Dendritic cell treated with granulocyte-macrophage colony-stimulating factor and Interleukin-4, amounts not matched to agents 40 ng/mL and 50 ng/mL, for 4 days (primary cell): ENCODE measurements around the gene CDC42EP2.
"Not testable (repeated sequence)": the region's sequence is repeated elsewhere in the genome, so short reads cannot be mapped to it uniquely, and the experiment has no call there.

Source experiments
- H3K27ac Mint-ChIP-seq: one replicate; pipeline ENCODE4 v1.8.0; 2022; ENCODE audit warnings: mild to moderate bottlenecking, mixed read lengths
- H3K27me3 Mint-ChIP-seq: one replicate; pipeline ENCODE4 v1.8.0; 2022; ENCODE audit warnings: mild to moderate bottlenecking, mixed read lengths
- H3K36me3 Mint-ChIP-seq: one replicate; pipeline ENCODE4 v1.8.0; 2022; ENCODE audit warnings: low read depth, mixed read lengths
- H3K4me1 Mint-ChIP-seq: one replicate; pipeline ENCODE4 v1.8.0; 2022; ENCODE audit warnings: low read depth, mixed read lengths
- H3K4me3 Mint-ChIP-seq: one replicate; pipeline ENCODE4 v1.8.0; 2022; ENCODE audit warnings: mild to moderate bottlenecking, moderate library complexity, mixed read lengths
- H3K9me3 Mint-ChIP-seq: one replicate; pipeline ENCODE4 v1.8.0; 2022; ENCODE audit warnings: mixed read lengths
- intact Hi-C: fragments of 100-400 bp; cut with micrococcal nuclease; formaldehyde crosslinking; loops from one replicate; pipeline ENCODE4 v1.15.0; 2022

The CDC42EP2 gene

GRCh38 chr11:65320386-65321075 is 5.9 kb downstream of the CDC42EP2 start:
- no peak overlapping the region for H3K27ac Mint-ChIP-seq
- intact Hi-C loops, result no loop called here

GRCh38 chr11:65321076-65321475 is 6.4 kb downstream of the CDC42EP2 start:
- intact Hi-C loops, result no loop called here
- Mint-ChIP-seq H3K27ac (no peak overlapping the region), H3K4me1 (peaks cover 14% of the 10 kb centered on the region), H3K27me3 (peaks cover under 1% of the 10 kb centered on the region), H3K36me3 (peaks cover 42% of the 10 kb centered on the region), H3K4me3 (no peak overlapping the region), H3K9me3 (no peaks in the 10 kb centered on the region)

More at GRCh38 chr11:65320386-65321075, 5.9 kb downstream of the CDC42EP2 start:
- H3K27me3 Mint-ChIP-seq, result no peaks in the 10 kb centered on the region
- H3K4me3 Mint-ChIP-seq, result no peak overlapping the region
- no peaks in the 10 kb centered on the region for H3K9me3 Mint-ChIP-seq
- peaks cover 19% of the 10 kb centered on the region for H3K4me1 Mint-ChIP-seq
- peaks cover 42% of the 10 kb centered on the region for H3K36me3 Mint-ChIP-seq

GRCh38 chr11:65321828-65322485 is 7.3 kb downstream of the CDC42EP2 start:
- intact Hi-C loops, result no loop called here
- H3K27ac Mint-ChIP-seq, result no peak overlapping the region
- H3K4me1 Mint-ChIP-seq, result peaks cover 5% of the 10 kb centered on the region

GRCh38 chr11:65323813-65324212 is 9.1 kb downstream of the CDC42EP2 start:
- peaks cover 41% of the 10 kb centered on the region for H3K36me3 Mint-ChIP-seq
- no peak overlapping the region for H3K4me3 Mint-ChIP-seq
- peaks cover 5% of the 10 kb centered on the region for H3K4me1 Mint-ChIP-seq
- intact Hi-C loops, result no loop called here
- no peak overlapping the region for H3K27ac Mint-ChIP-seq
- peaks cover 3% of the 10 kb centered on the region for H3K27me3 Mint-ChIP-seq
- no peaks in the 10 kb centered on the region for H3K9me3 Mint-ChIP-seq

More at GRCh38 chr11:65321828-65322485, 7.3 kb downstream of the CDC42EP2 start:
- Mint-ChIP-seq H3K9me3 (no peaks in the 10 kb centered on the region), H3K4me3 (no peak overlapping the region), H3K27me3 (peaks cover 3% of the 10 kb centered on the region), H3K36me3 (peaks cover 42% of the 10 kb centered on the region)

- Mint-ChIP-seq H3K27me3 (peaks cover 3% of the 10 kb centered on the region), H3K9me3 (no peaks in the 10 kb centered on the region), H3K4me3 (no peak overlapping the region), H3K4me1 (peaks cover 13% of the 10 kb centered on the region), H3K36me3 (peaks cover 35% of the 10 kb centered on the region), H3K27ac (no peak overlapping the region)
- intact Hi-C loops, result no loop called here
These were observed 10.8 kb downstream of the CDC42EP2 start for GRCh38 chr11:65325435-65325834.

GRCh38 chr11:65327021-65327420 is 12.4 kb downstream of the CDC42EP2 start:
- peaks cover 13% of the 10 kb centered on the region for H3K4me1 Mint-ChIP-seq
- no peak overlapping the region for H3K4me3 Mint-ChIP-seq
- intact Hi-C loops, result no loop called here
- H3K27ac Mint-ChIP-seq, result no peak overlapping the region
- H3K36me3 Mint-ChIP-seq, result peaks cover 19% of the 10 kb centered on the region
- H3K27me3 Mint-ChIP-seq, result peaks cover 3% of the 10 kb centered on the region
- no peaks in the 10 kb centered on the region for H3K9me3 Mint-ChIP-seq

GRCh38 chr11:65329478-65329877 is 14.8 kb downstream of the CDC42EP2 start:
- intact Hi-C loops, result loop anchor here (2.0 kb wide), 1 partner anchor 15 kb away; the partner anchor contains the start of gene CDC42EP2
- H3K27ac Mint-ChIP-seq, result peak overlapping the region; percentile 84
- H3K4me3 Mint-ChIP-seq, result peak overlapping the region; percentile 48
- H3K4me1 Mint-ChIP-seq, result peaks cover 15% of the 10 kb centered on the region
- peaks cover 8% of the 10 kb centered on the region for H3K36me3 Mint-ChIP-seq
- peaks cover 3% of the 10 kb centered on the region for H3K27me3 Mint-ChIP-seq
- no peaks in the 10 kb centered on the region for H3K9me3 Mint-ChIP-seq

GRCh38 chr11:65329944-65330403 is 15.3 kb downstream of the CDC42EP2 start:
- intact Hi-C loops, result loop anchor here (2.0 to 5.0 kb wide), 2 partner anchors 15 to 53 kb away; partner anchors contain the start of gene CDC42EP2
- peaks cover 20% of the 10 kb centered on the region for H3K4me1 Mint-ChIP-seq

GRCh38 chr11:65330544-65330943 is 15.9 kb downstream of the CDC42EP2 start:
- Mint-ChIP-seq H3K4me3 (no peak overlapping the region), H3K27me3 (peaks cover 3% of the 10 kb centered on the region), H3K9me3 (no peaks in the 10 kb centered on the region), H3K36me3 (peaks cover 9% of the 10 kb centered on the region), H3K27ac (peak overlapping the region; percentile 84), H3K4me1 (peaks cover 26% of the 10 kb centered on the region)
- intact Hi-C loops, result loop anchor here (5.0 kb wide), 1 partner anchor 53 kb away; no protein-coding TSS in a partner anchor

More at GRCh38 chr11:65329944-65330403, 15.3 kb downstream of the CDC42EP2 start:
- H3K36me3 Mint-ChIP-seq, result peaks cover 8% of the 10 kb centered on the region
- no peaks in the 10 kb centered on the region for H3K9me3 Mint-ChIP-seq
- peak overlapping the region; percentile 84 for H3K27ac Mint-ChIP-seq
- peak overlapping the region; percentile 48 for H3K4me3 Mint-ChIP-seq
- H3K27me3 Mint-ChIP-seq, result peaks cover 3% of the 10 kb centered on the region

- intact Hi-C loops, result loop anchor here (5.0 kb wide), 1 partner anchor 55 kb away; no protein-coding TSS in a partner anchor
- H3K27me3 Mint-ChIP-seq, H3K9me3 Mint-ChIP-seq, H3K4me3 Mint-ChIP-seq, H3K27ac Mint-ChIP-seq: not testable (repeated sequence)
- Mint-ChIP-seq H3K4me1 (peaks cover 30% of the 10 kb centered on the region), H3K36me3 (peaks cover 19% of the 10 kb centered on the region)
These were observed 17.9 kb downstream of the CDC42EP2 start for GRCh38 chr11:65332591-65332990.

GRCh38 chr11:65334696-65335295 is 20.1 kb downstream of the CDC42EP2 start:
- Mint-ChIP-seq H3K27me3 (no peaks in the 10 kb centered on the region), H3K36me3 (peaks cover 38% of the 10 kb centered on the region), H3K9me3 (no peaks in the 10 kb centered on the region), H3K4me3 (peak overlapping the region; percentile 85), H3K4me1 (peaks cover 25% of the 10 kb centered on the region), H3K27ac (peak overlapping the region; percentile 95)
- intact Hi-C loops, result loop anchor here (5.0 kb wide), 1 partner anchor 57 kb away; no protein-coding TSS in a partner anchor

- Mint-ChIP-seq H3K36me3 (peaks cover 73% of the 10 kb centered on the region), H3K4me3 (no peak overlapping the region), H3K27me3 (no peaks in the 10 kb centered on the region), H3K27ac (no peak overlapping the region), H3K4me1 (peaks cover 28% of the 10 kb centered on the region), H3K9me3 (no peaks in the 10 kb centered on the region)
- intact Hi-C loops, result no loop called here
These were observed 24.0 kb downstream of the CDC42EP2 start for GRCh38 chr11:65338676-65339075.

- H3K4me3 Mint-ChIP-seq, result no peak overlapping the region
- intact Hi-C loops, result no loop called here
- H3K36me3 Mint-ChIP-seq, result peaks cover 84% of the 10 kb centered on the region
- H3K27ac Mint-ChIP-seq, result no peak overlapping the region
- no peaks in the 10 kb centered on the region for H3K27me3 Mint-ChIP-seq
- H3K4me1 Mint-ChIP-seq, result peaks cover 18% of the 10 kb centered on the region
- no peaks in the 10 kb centered on the region for H3K9me3 Mint-ChIP-seq
These were observed 25.6 kb downstream of the CDC42EP2 start for GRCh38 chr11:65340226-65340625.

- intact Hi-C loops, result no loop called here
- Mint-ChIP-seq H3K4me3 (no peak overlapping the region), H3K4me1 (peaks cover 11% of the 10 kb centered on the region), H3K36me3 (peaks cover 92% of the 10 kb centered on the region), H3K27ac (no peak overlapping the region), H3K27me3 (no peaks in the 10 kb centered on the region), H3K9me3 (no peaks in the 10 kb centered on the region)
These were observed 27.2 kb downstream of the CDC42EP2 start for GRCh38 chr11:65341856-65342255.
